Astrocyte of the spinal cord (primary cell): Measurements from ENCODE around the gene COL23A1.

Source experiments
- DNase-seq: peaks from one replicate; pipeline ENCODE4 v3.0.0; 2011; ENCODE audit warnings: low read depth, low spot score
- H3K4me3 ChIP-seq: 2 replicates; pipeline ENCODE4 v1.5.1; 2011; ENCODE audit warnings: low read depth, mild to moderate bottlenecking, low read length, moderate library complexity
- CTCF ChIP-seq: IDR thresholded peaks from 2 replicates; pipeline ENCODE4 v1.5.1; 2012; ENCODE audit warnings: low read depth, mild to moderate bottlenecking, low read length, inconsistent platforms
- in situ Hi-C: cut with HindIII; loops from 2 replicates; pipeline ENCODE4 v1.10.0; 2017; ENCODE audit warnings: low sequenced_read_pairs

The COL23A1 gene

GRCh38 chr5:178582291-178582690, 7.9 kb downstream of the COL23A1 start:
- no peak overlapping the region for H3K4me3 ChIP-seq
- TF ChIP-seq CTCF, result no peak
- in situ Hi-C loops, result no loop called here
- no peak for DNase-seq

- TF ChIP-seq CTCF, result no peak
- in situ Hi-C loops, result no loop called here
- no peak for DNase-seq
- no peak overlapping the region for H3K4me3 ChIP-seq
Observed at GRCh38 chr5:178581621-178582020, 8.6 kb downstream of the COL23A1 start.

GRCh38 chr5:178580271-178580955, 9.8 kb downstream of the COL23A1 start:
- DNase-seq, result no peak
- no peak overlapping the region for H3K4me3 ChIP-seq
- in situ Hi-C loops, result no loop called here
- TF ChIP-seq CTCF, result no peak

GRCh38 chr5:178577944-178578343, 12.2 kb downstream of the COL23A1 start:
- DNase-seq, result no peak
- in situ Hi-C loops, result no loop called here
- no peak for TF ChIP-seq CTCF
- no peak overlapping the region for H3K4me3 ChIP-seq

GRCh38 chr5:178577376-178577839, 12.8 kb downstream of the COL23A1 start:
- no peak for DNase-seq

GRCh38 chr5:178576591-178577351, 13.4 kb downstream of the COL23A1 start:
- in situ Hi-C loops, result no loop called here
- no peak for TF ChIP-seq CTCF
- no peak overlapping the region for H3K4me3 ChIP-seq
- no peak for DNase-seq

More at GRCh38 chr5:178577376-178577839, 12.8 kb downstream of the COL23A1 start:
- H3K4me3 ChIP-seq, result no peak overlapping the region
- TF ChIP-seq CTCF, result no peak
- in situ Hi-C loops, result no loop called here
